Measurements from ENCODE around the gene LYL1. TPM values are rescaled to one million over a fixed set of nuclear protein-coding genes. Genes with fewer than 3 reads are reported as not detected.

LYL1 gene
- total RNA-seq, 1 donor = 0.36 TPM

GRCh38 chr19:13077240-13077639, 25.4 kb downstream of the LYL1 start:
- no peak for DNase-seq (ENCODE audit: insufficient read length, low spot score, missing footprints)
- Histone ChIP-seq H3K36me3 (ENCODE audit: insufficient read depth, low read length) (peaks cover 73% of the 10 kb centered on the region), H3K79me2 (ENCODE audit: insufficient read depth, low read length) (peaks cover 12% of the 10 kb centered on the region), H3K4me2 (ENCODE audit: insufficient read depth, low read length) (no peak overlapping the region), H3K27ac (ENCODE audit: low read depth, low read length) (no peak overlapping the region), H3K4me3 (ENCODE audit: insufficient read depth, low read length) (no peak overlapping the region), H3K27me3 (ENCODE audit: insufficient read depth, low read length) (no peaks in the 10 kb centered on the region), H4K20me1 (ENCODE audit: insufficient read depth, low read length) (peaks cover 20% of the 10 kb centered on the region), H2AFZ (ENCODE audit: low read length) (no peak overlapping the region), H3K9me3 (ENCODE audit: low read depth, low read length) (no peaks in the 10 kb centered on the region), H3K4me1 (ENCODE audit: insufficient read depth, low read length) (no peaks in the 10 kb centered on the region)
- no peak for TF ChIP-seq CTCF (IDR thresholded peaks at IDR 0.05; ENCODE audit: extremely low read depth, low read depth, low read length)

GRCh38 chr19:13076787-13077186, 25.9 kb downstream of the LYL1 start:
- H3K36me3 ChIP-seq (ENCODE audit: insufficient read depth, low read length) = peaks cover 69% of the 10 kb centered on the region
- no peak for DNase-seq (ENCODE audit: insufficient read length, low spot score, missing footprints)
- H4K20me1 ChIP-seq (ENCODE audit: insufficient read depth, low read length) = peaks cover 23% of the 10 kb centered on the region
- no peak for TF ChIP-seq CTCF (IDR thresholded peaks at IDR 0.05; ENCODE audit: extremely low read depth, low read depth, low read length)
- H3K4me3 ChIP-seq (ENCODE audit: insufficient read depth, low read length) = no peak overlapping the region
- H3K27me3 ChIP-seq (ENCODE audit: insufficient read depth, low read length) = no peaks in the 10 kb centered on the region
- H2AFZ ChIP-seq (ENCODE audit: low read length) = no peak overlapping the region
- peaks cover 16% of the 10 kb centered on the region for H3K79me2 ChIP-seq (ENCODE audit: insufficient read depth, low read length)
- H3K27ac ChIP-seq (ENCODE audit: low read depth, low read length) = no peak overlapping the region
- H3K4me1 ChIP-seq (ENCODE audit: insufficient read depth, low read length) = no peaks in the 10 kb centered on the region
- no peak overlapping the region for H3K4me2 ChIP-seq (ENCODE audit: insufficient read depth, low read length)
- no peaks in the 10 kb centered on the region for H3K9me3 ChIP-seq (ENCODE audit: low read depth, low read length)

- Histone ChIP-seq H3K27me3 (ENCODE audit: insufficient read depth, low read length) (no peaks in the 10 kb centered on the region), H3K4me1 (ENCODE audit: insufficient read depth, low read length) (no peaks in the 10 kb centered on the region), H3K27ac (ENCODE audit: low read depth, low read length) (no peak overlapping the region), H3K9me3 (ENCODE audit: low read depth, low read length) (no peaks in the 10 kb centered on the region), H2AFZ (ENCODE audit: low read length) (no peak overlapping the region), H3K36me3 (ENCODE audit: insufficient read depth, low read length) (peaks cover 65% of the 10 kb centered on the region), H3K4me2 (ENCODE audit: insufficient read depth, low read length) (no peak overlapping the region), H4K20me1 (ENCODE audit: insufficient read depth, low read length) (peaks cover 23% of the 10 kb centered on the region), H3K79me2 (ENCODE audit: insufficient read depth, low read length) (peaks cover 21% of the 10 kb centered on the region), H3K4me3 (ENCODE audit: insufficient read depth, low read length) (no peak overlapping the region)
- TF ChIP-seq CTCF (IDR thresholded peaks at IDR 0.05; ENCODE audit: extremely low read depth, low read depth, low read length) = no peak
- DNase-seq (ENCODE audit: insufficient read length, low spot score, missing footprints) = no peak
Measured at GRCh38 chr19:13076320-13076719, 26.3 kb downstream of the LYL1 start.

- no peak for TF ChIP-seq CTCF (IDR thresholded peaks at IDR 0.05; ENCODE audit: extremely low read depth, low read depth, low read length)
- Histone ChIP-seq H3K4me1 (ENCODE audit: insufficient read depth, low read length) (no peaks in the 10 kb centered on the region), H3K79me2 (ENCODE audit: insufficient read depth, low read length) (peaks cover 40% of the 10 kb centered on the region), H3K36me3 (ENCODE audit: insufficient read depth, low read length) (peaks cover 56% of the 10 kb centered on the region), H3K4me3 (ENCODE audit: insufficient read depth, low read length) (no peak overlapping the region), H3K9me3 (ENCODE audit: low read depth, low read length) (no peaks in the 10 kb centered on the region), H3K27me3 (ENCODE audit: insufficient read depth, low read length) (no peaks in the 10 kb centered on the region), H2AFZ (ENCODE audit: low read length) (no peak overlapping the region), H4K20me1 (ENCODE audit: insufficient read depth, low read length) (peaks cover 32% of the 10 kb centered on the region), H3K4me2 (ENCODE audit: insufficient read depth, low read length) (no peak overlapping the region), H3K27ac (ENCODE audit: low read depth, low read length) (no peak overlapping the region)
- DNase-seq (ENCODE audit: insufficient read length, low spot score, missing footprints) = no peak
Measured at GRCh38 chr19:13074378-13074777, 28.3 kb downstream of the LYL1 start.
